Esophagus muscularis mucosa (tissue), 4 donors: Measurements from ENCODE around the gene LEP. TPM values are rescaled to one million over a fixed set of nuclear protein-coding genes. Genes with fewer than 3 reads are reported as not detected.
"Not testable (repeated sequence)": the region's sequence is repeated elsewhere in the genome, so short reads cannot be mapped to it uniquely, and the experiment has no call there.

Experiments used
- DNase-seq: peaks from one replicate; pipeline ENCODE4 v3.0.0-alpha.2; 2017; ENCODE audit errors: extremely low spot score
- H3K27ac ChIP-seq, 4 donors: fragments of 200-600 bp; sonication (generic); replicated peaks in 1 of 4; 1 replicate in 3 of 4; 2 replicates in 1 of 4; pipeline ENCODE4 v1.5.1; 2016 to 2019; ENCODE audit warnings: mild to moderate bottlenecking in 1 of 4
- H3K27me3 ChIP-seq, 4 donors: fragments of 200-600 bp; sonication (generic); one replicate each; pipeline versions ENCODE4 v1.5.1 to v1.6.0; 2016 to 2019
- H3K36me3 ChIP-seq, 4 donors: fragments of 200-600 bp; sonication (generic); one replicate each; pipeline ENCODE4 v1.5.1; 2016 to 2019
- H3K4me1 ChIP-seq, 4 donors: fragments of 200-600 bp; sonication (generic); one replicate each; pipeline ENCODE4 v1.5.1; 2016 to 2019
- H3K4me3 ChIP-seq, 4 donors: fragments of 200-600 bp; sonication (generic); 1 replicate in 2 of 4; 2 replicates in 2 of 4; pipeline ENCODE4 v1.5.1; 2016 to 2019; ENCODE audit warnings: mild to moderate bottlenecking in 4 of 4, moderate library complexity in 1 of 4
- H3K9me3 ChIP-seq, 4 donors: fragments of 200-600 bp; sonication (generic); 1 replicate in 3 of 4; 2 replicates in 1 of 4; pipeline ENCODE4 v1.5.1; 2016 to 2019
- CTCF ChIP-seq, 3 experiments: fragments of 200-600 bp in 2 of 3; fragments of 450-650 bp in 1 of 3; sonication (generic) in 2 of 3; IDR thresholded peaks; one replicate each; pipeline ENCODE4 v1.5.1; 2017 to 2019; ENCODE audit warnings: antibody characterized with exemption in 3 of 3, mild to moderate bottlenecking in 2 of 3, moderate library complexity in 1 of 3
- EP300 ChIP-seq: sonication (generic); formaldehyde crosslinking; IDR thresholded peaks from one replicate; pipeline ENCODE4 v1.6.1; 2017; ENCODE audit warnings: antibody characterized with exemption
- POLR2A ChIP-seq: fragments of 450-650 bp; IDR thresholded peaks from one replicate; pipeline ENCODE4 v1.6.1; 2017; ENCODE audit warnings: antibody characterized with exemption, moderate library complexity, mild to moderate bottlenecking, low read depth
- POLR2AphosphoS5 ChIP-seq, 2 donors: sonication (generic); formaldehyde crosslinking; IDR thresholded peaks; one replicate each; pipeline ENCODE4 v1.6.1; 2017; ENCODE audit warnings: antibody characterized with exemption in 2 of 2
- WGBS: methylation state at CpG from one replicate; pipeline ENCODE4 v1.1.5; 2018; 5-methylcytosine and 5-hydroxymethylcytosine counted together
- intact Hi-C: fragments of 100-400 bp; cut with DNase I; formaldehyde crosslinking; loops from one replicate; pipeline ENCODE4 v1.15.1; 2023
- total RNA-seq, 4 donors: library from RNA; depleted of rRNA; stranded (reverse); fragments of >200 nt; gene quantifications; one replicate each; pipeline versions ENCODE4 v1.1.0 to v1.2.1, GENCODE V29; 2016

LEP gene
- total RNA-seq, 4 donors from 2014 or later, result not detected

- intact Hi-C loops, result no loop called here
- peaks cover 0 to 22% (median 7%) of the 10 kb centered on the region in 4 donors for H3K27me3 ChIP-seq
- WGBS, result 47% methylated on average over 3 of the region's 3 CpGs
Measured at GRCh38 chr7:128274884-128275603, 34.0 kb downstream of the LEP start.

GRCh38 chr7:128275681-128276080, 34.6 kb downstream of the LEP start:
- TF ChIP-seq POLR2AphosphoS5 (IDR thresholded peaks at IDR 0.05), result no peak
- no peak for TF ChIP-seq EP300
- no peak for TF ChIP-seq CTCF (IDR thresholded peaks at IDR 0.05)
- no peak for TF ChIP-seq POLR2A
- Histone ChIP-seq H3K27me3 (peaks cover 0 to 17% (median 5%) of the 10 kb centered on the region in 4 donors), H3K4me1 (peaks cover 13 to 17% (median 15%) of the 10 kb centered on the region in 4 donors), H3K4me3 (no peak overlapping the region), H3K27ac (no peak overlapping the region), H3K9me3 (peaks cover 0 to 10% (median 8%) of the 10 kb centered on the region in 4 donors), H3K36me3 (no peaks in the 10 kb centered on the region)
- intact Hi-C loops, result no loop called here
- no peak for DNase-seq
- 83% methylated on average over 4 of the region's 4 CpGs for WGBS

More at GRCh38 chr7:128274884-128275603, 34.0 kb downstream of the LEP start:
- no peak overlapping the region for H3K27ac ChIP-seq
- DNase-seq, result no peak
- H3K9me3 ChIP-seq, result peaks cover 0 to 3% (median 2%) of the 10 kb centered on the region in 4 donors
- no peak overlapping the region for H3K4me3 ChIP-seq
- no peak for TF ChIP-seq POLR2A
- no peak for TF ChIP-seq EP300
- TF ChIP-seq POLR2AphosphoS5 (IDR thresholded peaks at IDR 0.05), result no peak
- TF ChIP-seq CTCF (IDR thresholded peaks at IDR 0.05), result no peak
- H3K4me1 ChIP-seq, result peaks cover 14 to 19% (median 17%) of the 10 kb centered on the region in 4 donors
- no peaks in the 10 kb centered on the region for H3K36me3 ChIP-seq

GRCh38 chr7:128278366-128278765, 37.3 kb downstream of the LEP start:
- H3K4me3 ChIP-seq, result no peak overlapping the region
- no peak overlapping the region for H3K27ac ChIP-seq
- no peaks in the 10 kb centered on the region for H3K27me3 ChIP-seq
- 100% methylated on average over 1 of the region's 1 CpG for WGBS
- no peaks in the 10 kb centered on the region for H3K4me1 ChIP-seq
- H3K9me3 ChIP-seq, result peaks cover 0 to 14% (median 9%) of the 10 kb centered on the region in 4 donors
- intact Hi-C loops, result no loop called here
- no peak for DNase-seq
- H3K36me3 ChIP-seq, result peaks cover 0 to 15% (median 0%) of the 10 kb centered on the region in 4 donors
- TF ChIP-seq EP300 (no peak), POLR2AphosphoS5 (IDR thresholded peaks at IDR 0.05) (no peak), POLR2A (no peak), CTCF (IDR thresholded peaks at IDR 0.05) (no peak)

GRCh38 chr7:128279124-128279713, 38.1 kb downstream of the LEP start:
- Histone ChIP-seq H3K4me1 (no peaks in the 10 kb centered on the region), H3K9me3 (peaks cover 0 to 14% (median 9%) of the 10 kb centered on the region in 4 donors), H3K27me3 (no peaks in the 10 kb centered on the region), H3K4me3 (no peak overlapping the region), H3K27ac (no peak overlapping the region), H3K36me3 (peaks cover 0 to 15% (median 0%) of the 10 kb centered on the region in 4 donors)
- intact Hi-C loops, result no loop called here
- DNase-seq, result no peak
- TF ChIP-seq CTCF (IDR thresholded peaks at IDR 0.05), result no peak
- TF ChIP-seq POLR2AphosphoS5 (IDR thresholded peaks at IDR 0.05), result no peak
- no peak for TF ChIP-seq EP300
- no peak for TF ChIP-seq POLR2A
- WGBS, result 85% methylated on average over 6 of the region's 6 CpGs

GRCh38 chr7:128280451-128280850, 39.4 kb downstream of the LEP start:
- Histone ChIP-seq H3K36me3 (peaks cover 0 to 24% (median 0%) of the 10 kb centered on the region in 4 donors), H3K9me3 (peaks cover 0 to 14% (median 9%) of the 10 kb centered on the region in 4 donors)
- H3K4me1 ChIP-seq, H3K4me3 ChIP-seq, H3K27ac ChIP-seq, intact Hi-C loops, H3K27me3 ChIP-seq, DNase-seq: not testable (repeated sequence)
- 89% methylated on average over 1 of the region's 1 CpG for WGBS
